Measurements from ENCODE around the gene IBA57.

DNA sequence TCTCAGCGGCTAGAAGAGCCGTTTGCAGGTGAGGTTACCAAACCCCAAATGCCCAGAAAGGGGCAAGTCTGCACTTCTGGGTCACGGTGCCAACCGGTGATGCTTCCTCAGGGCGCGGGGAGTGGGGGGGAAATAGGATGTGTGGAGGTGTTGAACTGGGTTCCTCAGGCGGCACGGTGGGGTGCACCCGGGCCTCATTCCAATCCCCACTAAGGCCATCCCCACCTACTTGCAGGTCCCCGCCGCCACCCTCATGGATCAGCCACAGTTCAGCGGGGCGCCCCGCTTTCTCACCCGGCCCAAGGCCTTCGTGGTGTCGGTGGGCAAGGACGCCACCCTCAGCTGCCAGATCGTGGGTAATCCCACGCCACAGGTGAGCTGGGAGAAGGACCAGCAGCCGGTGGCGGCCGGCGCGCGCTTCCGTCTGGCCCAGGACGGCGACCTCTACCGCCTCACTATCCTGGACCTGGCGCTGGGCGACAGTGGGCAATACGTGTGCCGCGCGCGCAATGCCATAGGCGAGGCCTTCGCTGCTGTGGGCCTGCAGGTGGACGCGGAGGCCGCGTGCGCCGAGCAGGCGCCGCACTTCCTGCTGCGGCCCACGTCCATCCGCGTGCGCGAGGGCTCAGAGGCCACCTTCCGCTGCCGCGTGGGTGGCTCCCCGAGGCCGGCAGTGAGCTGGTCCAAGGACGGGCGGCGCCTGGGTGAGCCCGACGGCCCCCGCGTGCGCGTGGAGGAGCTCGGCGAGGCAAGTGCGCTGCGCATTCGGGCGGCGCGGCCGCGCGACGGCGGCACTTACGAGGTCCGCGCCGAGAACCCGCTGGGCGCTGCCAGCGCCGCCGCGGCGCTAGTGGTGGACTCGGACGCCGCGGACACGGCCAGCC is 46.2 kb downstream of the IBA57 start:
- TF ChIP-seq, protein P1, sequence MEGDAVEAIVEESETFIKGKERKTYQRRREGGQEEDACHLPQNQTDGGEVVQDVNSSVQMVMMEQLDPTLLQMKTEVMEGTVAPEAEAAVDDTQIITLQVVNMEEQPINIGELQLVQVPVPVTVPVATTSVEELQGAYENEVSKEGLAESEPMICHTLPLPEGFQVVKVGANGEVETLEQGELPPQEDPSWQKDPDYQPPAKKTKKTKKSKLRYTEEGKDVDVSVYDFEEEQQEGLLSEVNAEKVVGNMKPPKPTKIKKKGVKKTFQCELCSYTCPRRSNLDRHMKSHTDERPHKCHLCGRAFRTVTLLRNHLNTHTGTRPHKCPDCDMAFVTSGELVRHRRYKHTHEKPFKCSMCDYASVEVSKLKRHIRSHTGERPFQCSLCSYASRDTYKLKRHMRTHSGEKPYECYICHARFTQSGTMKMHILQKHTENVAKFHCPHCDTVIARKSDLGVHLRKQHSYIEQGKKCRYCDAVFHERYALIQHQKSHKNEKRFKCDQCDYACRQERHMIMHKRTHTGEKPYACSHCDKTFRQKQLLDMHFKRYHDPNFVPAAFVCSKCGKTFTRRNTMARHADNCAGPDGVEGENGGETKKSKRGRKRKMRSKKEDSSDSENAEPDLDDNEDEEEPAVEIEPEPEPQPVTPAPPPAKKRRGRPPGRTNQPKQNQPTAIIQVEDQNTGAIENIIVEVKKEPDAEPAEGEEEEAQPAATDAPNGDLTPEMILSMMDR (IDR thresholded peaks at IDR 0.05), result no peak
- no peak for TF ChIP-seq POLR2A (IDR thresholded peaks at IDR 0.05)
